ENCODE results near the gene TUBA4A. TPM values are rescaled to one million over a fixed set of nuclear protein-coding genes. Genes with fewer than 3 reads are reported as not detected.
A peak's percentile ranks its signal among the peaks of the same experiment; 100 is the strongest.

The TUBA4A gene
- total RNA-seq, 1 experiment from 2014 or later, result 40.8 TPM

- no peak for TF ChIP-seq CTCF (IDR thresholded peaks at IDR 0.05)
- TF ChIP-seq KAT7 (CRISPR knock-in tag; IDR thresholded peaks at IDR 0.05; ENCODE audit: borderline replicate concordance), result 0 out of 2 replicates have a peak, but pooled peaks have one; percentile 81
- no peak for TF ChIP-seq RORB (CRISPR knock-in tag; IDR thresholded peaks at IDR 0.05)
- TF ChIP-seq E2F1 (CRISPR knock-in tag; IDR thresholded peaks at IDR 0.05), result no peak
- TF ChIP-seq HMGA2 (CRISPR knock-in tag; IDR thresholded peaks at IDR 0.05), result no peak
- TF ChIP-seq, protein P1, sequence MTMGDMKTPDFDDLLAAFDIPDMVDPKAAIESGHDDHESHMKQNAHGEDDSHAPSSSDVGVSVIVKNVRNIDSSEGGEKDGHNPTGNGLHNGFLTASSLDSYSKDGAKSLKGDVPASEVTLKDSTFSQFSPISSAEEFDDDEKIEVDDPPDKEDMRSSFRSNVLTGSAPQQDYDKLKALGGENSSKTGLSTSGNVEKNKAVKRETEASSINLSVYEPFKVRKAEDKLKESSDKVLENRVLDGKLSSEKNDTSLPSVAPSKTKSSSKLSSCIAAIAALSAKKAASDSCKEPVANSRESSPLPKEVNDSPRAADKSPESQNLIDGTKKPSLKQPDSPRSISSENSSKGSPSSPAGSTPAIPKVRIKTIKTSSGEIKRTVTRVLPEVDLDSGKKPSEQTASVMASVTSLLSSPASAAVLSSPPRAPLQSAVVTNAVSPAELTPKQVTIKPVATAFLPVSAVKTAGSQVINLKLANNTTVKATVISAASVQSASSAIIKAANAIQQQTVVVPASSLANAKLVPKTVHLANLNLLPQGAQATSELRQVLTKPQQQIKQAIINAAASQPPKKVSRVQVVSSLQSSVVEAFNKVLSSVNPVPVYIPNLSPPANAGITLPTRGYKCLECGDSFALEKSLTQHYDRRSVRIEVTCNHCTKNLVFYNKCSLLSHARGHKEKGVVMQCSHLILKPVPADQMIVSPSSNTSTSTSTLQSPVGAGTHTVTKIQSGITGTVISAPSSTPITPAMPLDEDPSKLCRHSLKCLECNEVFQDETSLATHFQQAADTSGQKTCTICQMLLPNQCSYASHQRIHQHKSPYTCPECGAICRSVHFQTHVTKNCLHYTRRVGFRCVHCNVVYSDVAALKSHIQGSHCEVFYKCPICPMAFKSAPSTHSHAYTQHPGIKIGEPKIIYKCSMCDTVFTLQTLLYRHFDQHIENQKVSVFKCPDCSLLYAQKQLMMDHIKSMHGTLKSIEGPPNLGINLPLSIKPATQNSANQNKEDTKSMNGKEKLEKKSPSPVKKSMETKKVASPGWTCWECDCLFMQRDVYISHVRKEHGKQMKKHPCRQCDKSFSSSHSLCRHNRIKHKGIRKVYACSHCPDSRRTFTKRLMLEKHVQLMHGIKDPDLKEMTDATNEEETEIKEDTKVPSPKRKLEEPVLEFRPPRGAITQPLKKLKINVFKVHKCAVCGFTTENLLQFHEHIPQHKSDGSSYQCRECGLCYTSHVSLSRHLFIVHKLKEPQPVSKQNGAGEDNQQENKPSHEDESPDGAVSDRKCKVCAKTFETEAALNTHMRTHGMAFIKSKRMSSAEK (CRISPR knock-in tag; IDR thresholded peaks at IDR 0.05; ENCODE audit: borderline replicate concordance), result no peak
- TF ChIP-seq, protein P2, sequence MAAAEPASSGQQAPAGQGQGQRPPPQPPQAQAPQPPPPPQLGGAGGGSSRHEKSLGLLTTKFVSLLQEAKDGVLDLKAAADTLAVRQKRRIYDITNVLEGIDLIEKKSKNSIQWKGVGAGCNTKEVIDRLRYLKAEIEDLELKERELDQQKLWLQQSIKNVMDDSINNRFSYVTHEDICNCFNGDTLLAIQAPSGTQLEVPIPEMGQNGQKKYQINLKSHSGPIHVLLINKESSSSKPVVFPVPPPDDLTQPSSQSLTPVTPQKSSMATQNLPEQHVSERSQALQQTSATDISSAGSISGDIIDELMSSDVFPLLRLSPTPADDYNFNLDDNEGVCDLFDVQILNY (CRISPR knock-in tag; IDR thresholded peaks at IDR 0.05), result peak; percentile 83
- TF ChIP-seq SMAD3 (CRISPR knock-in tag; IDR thresholded peaks at IDR 0.05; ENCODE audit: borderline replicate concordance), result no peak
- TF ChIP-seq MYBL2 (CRISPR knock-in tag; IDR thresholded peaks at IDR 0.05), result no peak
- TF ChIP-seq ZNF416 (CRISPR knock-in tag; IDR thresholded peaks at IDR 0.05), result no peak
- TF ChIP-seq SMAD4 (CRISPR knock-in tag; IDR thresholded peaks at IDR 0.05), result no peak
- no peak for TF ChIP-seq NFATC4 (CRISPR knock-in tag; IDR thresholded peaks at IDR 0.05)
- no peak; the same call in 1 of the 2 replicates for TF ChIP-seq ATF1 (CRISPR knock-in tag; IDR thresholded peaks at IDR 0.05)
- TF ChIP-seq ARID4B (CRISPR knock-in tag; IDR thresholded peaks at IDR 0.05; ENCODE audit: borderline replicate concordance), result no peak; the same call in 1 of the 2 replicates
- TF ChIP-seq ZBTB21 (CRISPR knock-in tag; IDR thresholded peaks at IDR 0.05; ENCODE audit: borderline replicate concordance), result no peak; the same call in 1 of the 2 replicates
- TF ChIP-seq SP1 (CRISPR knock-in tag; conservative IDR thresholded peaks at IDR 0.05), result peak; percentile 95
- TF ChIP-seq FOXK1 (CRISPR knock-in tag; IDR thresholded peaks at IDR 0.05), result peak; percentile 85
- TF ChIP-seq, protein P3, sequence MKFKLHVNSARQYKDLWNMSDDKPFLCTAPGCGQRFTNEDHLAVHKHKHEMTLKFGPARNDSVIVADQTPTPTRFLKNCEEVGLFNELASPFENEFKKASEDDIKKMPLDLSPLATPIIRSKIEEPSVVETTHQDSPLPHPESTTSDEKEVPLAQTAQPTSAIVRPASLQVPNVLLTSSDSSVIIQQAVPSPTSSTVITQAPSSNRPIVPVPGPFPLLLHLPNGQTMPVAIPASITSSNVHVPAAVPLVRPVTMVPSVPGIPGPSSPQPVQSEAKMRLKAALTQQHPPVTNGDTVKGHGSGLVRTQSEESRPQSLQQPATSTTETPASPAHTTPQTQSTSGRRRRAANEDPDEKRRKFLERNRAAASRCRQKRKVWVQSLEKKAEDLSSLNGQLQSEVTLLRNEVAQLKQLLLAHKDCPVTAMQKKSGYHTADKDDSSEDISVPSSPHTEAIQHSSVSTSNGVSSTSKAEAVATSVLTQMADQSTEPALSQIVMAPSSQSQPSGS (CRISPR knock-in tag; IDR thresholded peaks at IDR 0.05; ENCODE audit: borderline replicate concordance, low read depth), result no peak
- no peak for TF ChIP-seq ZNF671 (CRISPR knock-in tag; IDR thresholded peaks at IDR 0.05)
Measured at GRCh38 chr2:219279151-219279915, 25.6 kb upstream of the TUBA4A start, which contains the start of gene DNAJB2 (continued).

All from WTC11 (cell line).